Neural cell (in vitro differentiated cells): ENCODE results near the gene PHF10. TPM values are rescaled to one million over a fixed set of nuclear protein-coding genes. Genes with fewer than 3 reads are reported as not detected.

Experiments used
- H2AFZ ChIP-seq: fragments of 200-600, 300-800 bp; sonication (generic), shearing (Covaris generic); 2 replicates; pipeline ENCODE4 v1.6.0; 2014; ENCODE audit warnings: low read depth, mild to moderate bottlenecking, antibody characterized with exemption, low read length, moderate library complexity
- H3F3A ChIP-seq: fragments of 200-600 bp; shearing (Covaris generic); 2 replicates; pipeline ENCODE4 v1.6.1; 2016; ENCODE audit warnings: mild to moderate bottlenecking, moderate library complexity, mixed read lengths, antibody characterized with exemption, low read length; ENCODE audit not compliant: insufficient read depth, poor library complexity, severe bottlenecking
- H3K27ac ChIP-seq: fragments of 200-600, 300-800 bp; sonication (generic), shearing (Covaris generic); 2 replicates; pipeline ENCODE4 v1.5.1; 2014; ENCODE audit warnings: mild to moderate bottlenecking, low read length, moderate library complexity
- H3K27me3 ChIP-seq: fragments of 300-800, 200-600 bp; sonication (generic), shearing (Covaris generic); 2 replicates; pipeline ENCODE4 v1.6.0; 2014; ENCODE audit warnings: mild to moderate bottlenecking, low read depth, low read length, moderate library complexity; ENCODE audit not compliant: insufficient read depth
- H3K36me3 ChIP-seq: fragments of 300-800, 200-600 bp; sonication (generic), shearing (Covaris generic); 2 replicates; pipeline ENCODE4 v1.5.1; 2014; ENCODE audit warnings: mild to moderate bottlenecking, antibody characterized with exemption, low read length, moderate library complexity; ENCODE audit not compliant: insufficient read depth
- H3K4me2 ChIP-seq: fragments of 300-800, 200-600 bp; sonication (generic), shearing (Covaris generic); 2 replicates; pipeline ENCODE4 v1.6.0; 2014; ENCODE audit warnings: mild to moderate bottlenecking, low read length
- H3K4me3 ChIP-seq: fragments of 300-800, 200-600 bp; sonication (generic), shearing (Covaris generic); 2 replicates; pipeline ENCODE4 v1.5.1; 2014; ENCODE audit warnings: mild to moderate bottlenecking, low read length, moderate library complexity
- H3K79me2 ChIP-seq: fragments of 200-600 bp; shearing (Covaris generic); replicated peaks from 2 replicates; pipeline ENCODE4 v1.6.0; 2014; ENCODE audit warnings: mild to moderate bottlenecking, low read length, moderate library complexity; ENCODE audit not compliant: insufficient read depth
- H3K9ac ChIP-seq: fragments of 300-800, 200-600 bp; sonication (generic), shearing (Covaris generic); 2 replicates; pipeline ENCODE4 v1.6.1; 2016; ENCODE audit warnings: mild to moderate bottlenecking, low read length, mixed read lengths
- H3K9me2 ChIP-seq: fragments of 200-600 bp; shearing (Covaris generic); 2 replicates; pipeline ENCODE4 v1.6.1; 2016; ENCODE audit warnings: mild to moderate bottlenecking, low read length, mixed read lengths; ENCODE audit not compliant: insufficient read depth
- H3K9me3 ChIP-seq: fragments of 200-600, 300-800 bp; sonication (generic), shearing (Covaris generic); 2 replicates; pipeline ENCODE4 v1.6.1; 2016; ENCODE audit warnings: mild to moderate bottlenecking, mixed run types, low read length, moderate library complexity, mixed read lengths
- H4K20me1 ChIP-seq: fragments of 200-600 bp; shearing (Covaris generic); 2 replicates; pipeline ENCODE4 v1.6.1; 2016; ENCODE audit warnings: mild to moderate bottlenecking, mixed run types; ENCODE audit not compliant: insufficient read depth
- CTCF ChIP-seq: fragments of 450-650 bp; IDR thresholded peaks from 2 replicates; pipeline ENCODE4 v1.5.1; 2014; ENCODE audit warnings: antibody characterized with exemption, mild to moderate bottlenecking, moderate library complexity; ENCODE audit not compliant: poor library complexity, severe bottlenecking
- EP300 ChIP-seq: fragments of 450-650 bp; conservative IDR thresholded peaks from 2 replicates; pipeline ENCODE4 v1.6.1; 2014; ENCODE audit warnings: antibody characterized with exemption, mild to moderate bottlenecking, moderate library complexity; ENCODE audit not compliant: poor library complexity, severe bottlenecking
- EZH2 ChIP-seq: fragments of 200-600, 300-800 bp; shearing (Covaris generic), sonication (generic); IDR thresholded peaks from 2 replicates; pipeline ENCODE4 v1.6.1; 2014; ENCODE audit warnings: antibody characterized with exemption, low read length, borderline replicate concordance, mild to moderate bottlenecking; ENCODE audit not compliant: insufficient read depth, poor library complexity, severe bottlenecking
- MXI1 ChIP-seq: fragments of 450-650 bp; conservative IDR thresholded peaks from 2 replicates; pipeline ENCODE4 v1.6.1; 2014; ENCODE audit warnings: antibody characterized with exemption, mild to moderate bottlenecking; ENCODE audit not compliant: poor library complexity, severe bottlenecking
- POLR2AphosphoS5 ChIP-seq: IDR thresholded peaks from 2 replicates; pipeline ENCODE4 v1.6.1; 2012
- RAD21 ChIP-seq: fragments of 450-650 bp; conservative IDR thresholded peaks from 2 replicates; pipeline ENCODE4 v1.6.1; 2014; ENCODE audit warnings: antibody characterized with exemption, mild to moderate bottlenecking, moderate library complexity
- REST ChIP-seq: IDR thresholded peaks from 2 replicates; pipeline ENCODE4 v1.6.1; 2012; ENCODE audit warnings: borderline replicate concordance
- SMC3 ChIP-seq: fragments of 450-650 bp; conservative IDR thresholded peaks from 2 replicates; pipeline ENCODE4 v1.6.1; 2014; ENCODE audit warnings: antibody characterized with exemption, mild to moderate bottlenecking, moderate library complexity; ENCODE audit not compliant: poor library complexity
- TAF1 ChIP-seq: IDR thresholded peaks from 2 replicates; pipeline ENCODE4 v1.6.1; 2012; ENCODE audit warnings: low read depth
- polyA plus RNA-seq: library from polyadenylated mRNA; depleted of rRNA; stranded (reverse); fragments of >200 nt; gene quantifications from 2 replicates; pipeline ENCODE4 v1.2.3, GENCODE V29; 2014

Gene PHF10
- polyA plus RNA-seq, 1 donor from 2014 or later: 48.9 TPM

GRCh38 chr6:169685860-169686259 is 38.4 kb downstream of the PHF10 start:
- Histone ChIP-seq H3K4me2 (no peak overlapping the region), H3K4me3 (no peak overlapping the region), H3K79me2 (no peaks in the 10 kb centered on the region), H3K9me3 (peaks cover 3% of the 10 kb centered on the region), H3K36me3 (peaks cover 8% of the 10 kb centered on the region), H3K9me2 (no peaks in the 10 kb centered on the region), H4K20me1 (no peaks in the 10 kb centered on the region), H3K27me3 (no peaks in the 10 kb centered on the region), H3K9ac (no peak overlapping the region), H3K27ac (no peak overlapping the region), H2AFZ (no peak overlapping the region), H3F3A (no peaks in the 10 kb centered on the region)
- TF ChIP-seq EP300 (no peak), TAF1 (no peak), MXI1 (no peak), SMC3 (no peak), RAD21 (no peak), EZH2 (no peak), POLR2AphosphoS5 (no peak), CTCF (no peak)

- H4K20me1 ChIP-seq: no peaks in the 10 kb centered on the region
- H2AFZ ChIP-seq: no peak overlapping the region
- TF ChIP-seq RAD21: no peak
- TF ChIP-seq POLR2AphosphoS5: no peak
- TF ChIP-seq REST: no peak
- TF ChIP-seq SMC3: no peak
- TF ChIP-seq CTCF: no peak
- no peak for TF ChIP-seq EP300
- TF ChIP-seq MXI1: no peak
- no peak for TF ChIP-seq EZH2
- no peak for TF ChIP-seq TAF1
- H3K36me3 ChIP-seq: peaks cover 8% of the 10 kb centered on the region
- no peak overlapping the region for H3K27ac ChIP-seq
- H3F3A ChIP-seq: no peaks in the 10 kb centered on the region
- H3K27me3 ChIP-seq: no peaks in the 10 kb centered on the region
- no peak overlapping the region for H3K9ac ChIP-seq
- no peak overlapping the region for H3K4me3 ChIP-seq
- H3K9me3 ChIP-seq: peaks cover 3% of the 10 kb centered on the region
- no peaks in the 10 kb centered on the region for H3K9me2 ChIP-seq
- no peak overlapping the region for H3K4me2 ChIP-seq
- no peaks in the 10 kb centered on the region for H3K79me2 ChIP-seq
Observed at GRCh38 chr6:169684056-169684455, 40.2 kb downstream of the PHF10 start.
